GM18526 (cell line): ENCODE data around the gene TADA2B.

Source experiments
- POLR2A ChIP-seq: IDR thresholded peaks from 3 replicates; pipeline ENCODE4 v1.6.1; 2011; ENCODE audit not compliant: insufficient read length; ENCODE audit errors: extremely low read depth

The TADA2B gene

GRCh38 chr4:7095611-7096155, 52.5 kb downstream of the TADA2B start:
- TF ChIP-seq POLR2A = no peak

- no peak for TF ChIP-seq POLR2A
Measured at GRCh38 chr4:7096236-7096635, 53.1 kb downstream of the TADA2B start.

GRCh38 chr4:7101692-7102515, 58.7 kb downstream of the TADA2B start:
- no peak for TF ChIP-seq POLR2A

GRCh38 chr4:7103031-7103606, 59.9 kb downstream of the TADA2B start:
- peak; percentile 61 for TF ChIP-seq POLR2A

- TF ChIP-seq POLR2A = no peak
Measured at GRCh38 chr4:7103607-7104365, 60.6 kb downstream of the TADA2B start.

GRCh38 chr4:7104366-7105031, 61.3 kb downstream of the TADA2B start:
- TF ChIP-seq POLR2A = no peak

- no peak for TF ChIP-seq POLR2A
Measured at GRCh38 chr4:7105276-7105675, 62.1 kb downstream of the TADA2B start.

GRCh38 chr4:7107166-7107905, 64.2 kb downstream of the TADA2B start:
- no peak for TF ChIP-seq POLR2A
